NCI-H526 (cell line): ENCODE data around the gene CPEB2.

Experiments used
- DNase-seq, 2 experiments: peaks; one replicate each; lab custom pipeline; 2025; lab: John Stamatoyannopoulos, UW

The CPEB2 gene

DNA sequence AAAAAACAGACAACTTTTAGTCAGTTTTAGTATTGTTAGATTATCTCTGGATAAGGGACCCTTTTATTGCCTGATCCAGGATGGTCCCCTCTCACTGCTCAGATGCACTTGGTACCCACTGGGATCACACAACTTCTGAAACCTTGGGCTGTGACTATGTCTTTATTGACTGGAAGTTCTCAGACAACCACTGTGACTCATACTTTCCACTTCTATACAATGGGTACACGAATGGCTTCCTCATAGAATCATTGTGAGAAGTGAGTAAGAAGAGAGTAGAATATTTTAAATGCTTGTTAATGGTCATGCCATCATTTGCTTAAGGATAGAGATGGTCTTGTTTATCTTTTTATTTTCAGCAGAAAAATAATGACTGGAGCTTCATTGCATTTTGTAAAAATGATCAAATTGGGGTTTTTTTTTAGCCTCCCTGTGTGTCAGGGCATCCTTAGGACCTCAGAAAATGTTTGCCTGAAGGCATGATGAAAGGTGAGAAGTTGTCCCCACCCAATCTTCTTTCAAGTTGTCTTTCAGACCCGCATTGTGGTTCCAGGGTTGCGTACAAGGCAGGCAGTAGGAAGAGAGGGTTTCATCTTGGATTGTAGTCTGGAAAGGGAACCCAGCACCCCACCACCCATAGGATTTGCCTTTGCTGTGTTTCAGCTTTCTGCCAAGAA lies 115.1 kb downstream of the CPEB2 start:
- no peak for DNase-seq

DNA sequence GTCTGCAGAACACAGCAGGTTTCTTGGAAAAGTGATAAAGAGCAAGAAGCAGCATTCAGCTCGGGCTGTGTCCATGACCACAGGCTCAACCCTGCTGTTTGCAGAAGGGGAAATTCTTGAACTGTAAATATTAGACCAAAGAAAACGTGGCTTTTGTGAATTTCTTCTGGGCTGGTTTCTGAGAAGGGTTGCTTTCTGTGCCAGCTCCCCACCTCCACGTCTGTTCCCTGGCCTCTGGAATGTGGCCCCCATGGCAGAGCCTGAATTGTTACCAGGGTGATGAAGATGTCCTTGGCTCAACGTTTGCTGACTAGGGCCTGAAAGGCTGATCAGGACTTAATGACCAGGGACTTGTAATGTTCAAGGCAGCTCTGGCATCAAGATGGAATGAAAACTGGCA lies 116.0 kb downstream of the CPEB2 start:
- DNase-seq: no peak
